Measurements from ENCODE around the gene TMEM250.

Gene TMEM250

DNA sequence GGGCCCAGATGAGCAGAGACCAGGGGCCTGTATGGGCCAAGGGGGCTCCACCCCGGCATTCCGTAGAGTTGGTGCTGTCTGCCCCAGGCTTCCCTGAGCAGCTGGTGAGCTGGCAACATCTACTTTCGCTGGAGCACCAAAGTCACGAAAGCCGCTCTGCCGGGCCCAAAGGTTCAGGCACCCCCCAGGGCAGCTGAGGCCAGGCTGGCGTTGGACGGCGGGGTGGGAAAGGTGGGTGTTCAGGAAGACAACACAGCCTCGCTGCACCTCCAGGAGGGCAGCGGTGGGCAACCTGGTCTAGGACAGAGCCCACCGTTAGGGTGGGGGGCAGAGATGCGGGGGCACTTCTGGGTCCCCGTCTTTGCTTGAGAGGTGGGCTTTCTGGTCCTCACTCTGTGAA is 30.1 kb upstream of the TMEM250 start:
- no peak for FAIRE-seq

DNA sequence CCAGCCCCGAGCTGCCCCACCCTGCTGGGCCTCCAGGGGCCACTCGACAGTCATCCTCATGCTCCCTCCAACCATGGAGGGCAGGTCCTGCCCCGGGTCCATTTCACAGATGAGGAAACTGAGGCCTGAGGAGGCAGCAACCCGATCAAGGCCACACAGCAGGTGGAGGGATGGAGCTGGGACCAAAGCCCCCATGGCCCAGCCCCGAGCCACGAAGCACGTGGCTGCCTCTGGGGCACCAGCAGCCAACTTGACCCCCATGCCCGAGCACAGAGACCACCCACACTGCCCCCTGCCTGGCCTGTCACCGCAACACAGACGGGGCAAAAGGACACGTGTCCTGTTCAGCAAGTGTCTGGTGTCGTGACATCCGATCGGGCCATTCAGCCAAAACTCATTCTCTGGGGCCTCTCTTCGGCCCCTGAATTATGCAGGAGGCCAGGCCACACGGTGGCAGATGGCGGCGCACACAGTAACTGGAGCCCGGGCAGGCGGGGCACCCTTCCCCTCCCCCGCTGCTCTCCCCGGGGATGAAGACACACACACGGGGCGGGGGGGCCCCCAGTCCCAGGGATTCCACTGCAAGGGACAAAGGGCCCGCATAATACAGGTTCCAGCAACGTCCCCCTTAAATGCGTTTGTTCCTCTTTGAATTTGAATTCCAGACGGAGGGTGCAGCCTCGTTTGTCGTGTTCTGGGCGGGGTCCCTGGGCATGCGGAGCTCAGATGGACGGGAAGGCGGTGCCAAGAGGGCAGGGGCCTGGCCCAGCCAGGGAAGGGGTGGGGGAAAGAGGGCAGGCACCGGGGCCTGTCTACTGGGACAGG is 29.4 kb upstream of the TMEM250 start:
- FAIRE-seq, result no peak
- no peak for DNase-seq (ENCODE audit: extremely low spot score, insufficient read length, low read depth)

More for the DNA sequence above, 30.1 kb upstream of the TMEM250 start:
- no peak for DNase-seq (ENCODE audit: extremely low spot score, insufficient read length, low read depth)

DNA sequence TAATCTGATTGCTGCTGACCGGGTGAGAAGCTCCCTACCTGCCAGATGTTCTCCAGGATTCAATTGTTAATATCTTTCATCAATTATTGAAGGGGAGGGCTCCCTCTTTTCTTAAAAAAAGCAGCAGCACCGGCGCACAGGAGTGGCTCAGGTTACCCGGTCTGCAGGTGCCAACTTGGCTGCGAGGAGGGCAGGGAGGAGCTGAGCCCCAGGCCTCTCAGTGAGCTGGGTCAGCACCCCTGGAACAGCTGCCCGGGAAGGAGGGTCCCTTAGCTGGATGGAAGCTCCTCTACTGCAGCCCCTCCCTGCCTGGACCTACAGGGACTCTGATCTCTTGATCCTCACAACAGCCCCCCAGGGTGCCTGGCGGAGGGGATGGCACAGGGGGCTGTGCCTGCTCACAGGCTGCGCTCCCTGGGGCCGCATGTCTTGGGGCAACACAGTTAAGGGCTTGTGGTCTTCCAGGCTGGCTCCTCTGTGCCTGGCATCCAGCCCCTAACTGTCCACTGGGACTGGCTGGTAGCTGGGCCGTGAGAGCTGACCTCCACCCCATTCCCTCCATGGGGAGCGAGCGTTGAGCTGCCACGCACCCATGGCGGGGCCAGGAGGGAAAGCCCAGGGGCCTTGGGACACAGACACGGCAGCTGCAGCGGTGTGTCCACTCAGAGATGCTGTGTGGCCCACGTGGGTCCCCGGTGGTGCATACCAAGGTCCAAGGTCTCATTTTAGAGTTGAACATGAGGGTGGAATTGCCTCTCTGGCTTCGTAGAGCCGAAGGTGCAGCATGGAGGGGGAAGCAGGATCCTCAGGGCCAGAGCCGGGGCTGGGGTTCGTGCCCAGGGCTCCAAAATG is 28.6 kb upstream of the TMEM250 start:
- DNase-seq (ENCODE audit: extremely low spot score, insufficient read length, low read depth) (no peak), FAIRE-seq (no peak)

DNA sequence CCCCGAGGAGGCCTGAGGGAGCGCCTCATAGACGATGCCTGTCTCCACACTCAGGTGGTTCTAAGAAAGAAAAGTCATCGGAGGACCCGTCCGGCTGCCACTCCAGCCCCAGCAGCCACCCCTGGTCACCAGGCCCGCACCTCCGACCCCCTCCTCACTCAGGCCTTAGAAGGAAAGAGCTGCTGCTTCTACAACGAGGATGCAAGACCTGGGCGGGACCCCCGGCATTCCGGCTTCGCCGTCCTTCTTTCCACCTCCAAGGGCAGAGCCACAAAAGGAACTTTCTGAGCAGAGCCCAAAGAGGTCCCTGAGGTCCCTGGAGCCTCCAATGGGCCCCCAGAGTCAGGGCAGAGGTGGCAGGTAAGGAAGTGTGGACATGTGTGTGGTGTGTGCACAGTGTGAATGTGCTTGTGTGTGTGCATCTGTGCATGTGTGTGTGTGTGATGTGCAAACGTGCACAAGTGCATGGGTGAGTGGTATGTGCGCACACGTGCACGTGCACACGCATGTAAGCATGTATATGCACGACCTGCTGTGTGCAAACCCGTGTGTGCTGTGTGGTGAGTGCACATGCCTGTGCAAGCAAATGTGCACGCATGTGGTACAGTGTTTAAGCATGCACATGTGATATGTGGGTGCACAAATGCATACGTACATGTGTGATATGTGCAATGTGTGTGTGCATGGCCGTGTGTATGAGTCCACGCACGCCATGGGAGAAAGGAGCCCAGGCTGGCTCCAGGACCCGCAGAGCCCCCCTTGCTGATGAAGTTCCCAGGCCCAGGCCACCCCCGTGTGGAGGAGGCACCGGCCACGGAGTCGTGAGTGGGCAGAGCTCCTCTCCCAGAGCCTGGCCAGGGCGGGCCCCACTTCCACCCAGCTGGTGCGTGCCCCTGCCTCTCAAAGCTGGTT is 27.7 kb upstream of the TMEM250 start:
- DNase-seq (ENCODE audit: extremely low spot score, insufficient read length, low read depth) (no peak), FAIRE-seq (no peak)

DNA sequence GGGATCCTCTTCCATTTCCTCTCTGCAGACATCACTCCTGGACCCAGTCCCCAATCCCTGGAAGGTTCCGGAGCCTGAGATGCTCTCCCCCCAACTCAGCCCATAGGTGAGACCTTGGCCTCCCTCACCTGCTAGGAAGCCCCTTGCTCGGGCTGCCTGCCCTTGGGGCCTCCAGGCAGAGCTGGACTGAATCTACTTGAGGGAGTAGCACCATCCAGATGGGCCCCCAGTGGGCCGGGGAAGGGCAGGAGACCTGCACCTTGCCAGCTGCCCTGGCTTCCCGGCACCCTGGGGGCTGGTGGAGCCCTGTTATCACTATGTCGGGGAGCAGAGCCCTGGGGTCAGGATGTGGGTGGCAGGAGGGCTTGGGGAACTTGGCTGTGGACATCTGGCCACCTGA is 26.9 kb upstream of the TMEM250 start:
- FAIRE-seq (no peak), DNase-seq (ENCODE audit: extremely low spot score, insufficient read length, low read depth) (no peak)

DNA sequence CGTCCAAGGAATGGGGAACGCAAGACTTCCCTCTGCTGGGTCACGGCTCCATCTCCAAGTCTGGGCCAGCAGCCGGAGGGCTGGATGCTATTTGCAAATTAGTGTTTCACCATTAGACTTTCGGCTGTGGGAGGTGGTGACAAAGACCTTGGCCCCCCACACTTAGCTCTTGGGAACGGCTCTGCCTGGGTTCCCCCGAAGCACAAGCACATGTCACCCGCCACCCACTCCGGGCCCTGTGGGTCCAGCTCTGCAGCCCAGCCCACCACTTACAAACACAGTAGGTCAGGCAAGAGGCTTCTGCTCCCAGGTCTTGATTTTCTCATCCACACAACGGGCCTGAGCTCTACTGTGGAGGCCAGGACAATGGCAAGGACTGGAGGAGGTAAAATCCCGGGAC is 25.8 kb upstream of the TMEM250 start:
- no peak for DNase-seq (ENCODE audit: extremely low spot score, insufficient read length, low read depth)
- no peak for FAIRE-seq

DNA sequence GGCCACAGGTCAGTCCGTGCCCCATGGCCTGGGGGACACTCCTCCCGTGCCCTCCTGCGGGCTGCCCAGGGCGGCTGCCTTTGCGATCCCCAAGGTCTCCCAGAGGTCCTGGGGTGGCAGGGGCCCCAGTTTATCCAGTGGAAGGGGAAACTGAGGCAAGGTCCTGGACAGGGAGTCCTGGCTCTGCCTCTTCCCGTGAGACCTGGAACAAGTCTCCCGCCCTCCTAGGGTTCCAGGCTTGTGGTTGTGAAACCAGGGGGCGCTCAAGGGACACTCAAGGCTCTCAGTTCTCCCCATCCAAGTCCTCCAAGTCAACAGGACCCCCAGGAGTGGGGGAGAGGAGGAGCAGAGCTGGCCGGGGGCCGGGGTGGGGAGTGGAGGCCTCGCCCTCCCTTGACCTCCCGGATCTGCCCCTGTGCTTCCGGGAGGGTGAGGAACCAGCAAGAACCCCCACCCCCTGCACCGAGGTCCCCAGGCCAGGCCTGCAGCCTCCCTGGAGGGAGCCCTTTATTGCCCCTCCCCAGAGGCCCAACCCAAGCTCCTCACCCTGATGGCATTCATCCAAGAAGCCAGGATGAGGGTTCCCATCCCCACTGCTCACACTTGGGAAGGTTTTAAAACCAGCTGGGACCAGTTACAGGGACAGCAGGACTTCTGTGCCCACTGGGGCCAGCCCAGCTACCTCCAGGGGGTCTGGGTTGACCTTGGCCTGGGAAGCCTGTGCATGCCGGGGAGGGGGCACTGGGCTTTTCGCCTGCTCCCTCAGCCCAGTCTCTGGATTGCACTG is 24.7 kb upstream of the TMEM250 start:
- DNase-seq (ENCODE audit: extremely low spot score, insufficient read length, low read depth) (no peak), FAIRE-seq (no peak)

DNA sequence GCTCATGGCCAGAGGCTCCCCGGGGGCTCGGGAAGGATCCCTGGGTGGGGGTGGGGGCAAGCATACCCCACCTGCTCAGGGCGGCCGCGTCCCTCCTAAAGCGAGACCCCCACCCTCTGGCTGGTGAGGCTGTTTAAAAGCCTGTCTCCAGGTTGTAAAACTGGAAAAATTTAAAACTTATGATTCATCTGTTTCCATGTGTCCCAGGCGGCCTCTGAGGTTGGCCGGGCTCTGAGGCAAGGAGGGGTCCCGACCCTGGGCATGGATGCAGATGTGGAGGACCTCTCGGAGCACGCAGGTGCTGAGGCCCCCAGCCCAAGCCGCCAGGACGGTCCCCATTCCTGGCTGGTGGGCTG is 24.2 kb upstream of the TMEM250 start:
- no peak for FAIRE-seq
- DNase-seq (ENCODE audit: extremely low spot score, insufficient read length, low read depth), result no peak

DNA sequence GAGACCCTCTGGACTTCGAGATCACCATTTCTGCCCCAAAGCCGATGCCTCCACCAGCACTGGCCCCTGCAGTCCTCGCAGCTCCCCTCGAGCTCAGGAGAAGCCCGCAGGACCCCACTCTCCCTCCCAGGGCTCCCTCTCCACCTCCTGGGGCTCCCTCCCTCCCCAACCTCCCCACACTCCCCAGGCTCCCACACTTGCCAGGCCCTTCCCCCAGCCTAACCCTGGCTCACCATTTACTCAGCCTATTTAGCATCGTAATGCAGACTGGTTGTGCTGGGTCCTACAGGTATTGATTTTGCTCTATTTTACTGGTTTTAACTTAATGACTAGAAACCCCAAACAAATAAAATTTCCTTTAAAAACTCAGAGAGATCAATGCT is 23.7 kb upstream of the TMEM250 start:
- no peak for FAIRE-seq
- no peak for DNase-seq (ENCODE audit: extremely low spot score, insufficient read length, low read depth)

DNA sequence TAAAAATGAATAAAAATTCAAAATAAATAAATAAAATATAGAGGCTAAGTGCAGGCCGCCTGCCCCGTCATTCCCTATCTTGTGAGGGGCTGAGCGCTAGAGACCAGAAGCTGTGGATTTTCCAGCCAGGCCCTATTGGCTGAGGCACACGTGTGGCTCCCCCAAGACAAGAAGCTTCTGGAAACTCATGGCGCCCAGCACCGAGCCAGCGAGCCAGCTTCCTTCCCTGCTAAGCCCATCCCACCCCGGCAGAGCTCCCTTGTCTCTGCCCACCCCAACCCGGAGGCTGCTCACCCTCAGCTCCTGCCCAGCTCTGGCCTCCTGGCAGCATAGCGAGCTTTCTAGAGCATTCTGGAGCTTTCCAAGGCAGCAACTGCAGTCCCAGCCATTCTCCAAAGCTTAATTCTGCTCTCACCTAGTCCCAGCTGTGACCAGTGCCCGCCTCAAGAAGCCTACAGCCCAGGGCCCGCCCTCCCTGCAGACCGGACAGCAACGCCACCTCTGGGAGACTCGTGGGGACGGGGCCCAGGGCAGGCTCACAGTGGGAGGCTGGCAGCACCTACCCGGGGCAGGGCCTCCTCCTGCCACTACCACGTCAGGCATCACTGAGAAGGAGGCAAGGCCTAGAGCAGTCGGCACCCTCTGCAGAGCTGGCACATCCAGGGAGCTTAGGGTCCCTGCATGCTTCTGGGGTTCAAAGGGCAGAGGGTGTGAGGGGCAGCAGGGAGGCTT is 23.2 kb upstream of the TMEM250 start:
- no peak for DNase-seq (ENCODE audit: extremely low spot score, insufficient read length, low read depth)
- no peak for FAIRE-seq

DNA sequence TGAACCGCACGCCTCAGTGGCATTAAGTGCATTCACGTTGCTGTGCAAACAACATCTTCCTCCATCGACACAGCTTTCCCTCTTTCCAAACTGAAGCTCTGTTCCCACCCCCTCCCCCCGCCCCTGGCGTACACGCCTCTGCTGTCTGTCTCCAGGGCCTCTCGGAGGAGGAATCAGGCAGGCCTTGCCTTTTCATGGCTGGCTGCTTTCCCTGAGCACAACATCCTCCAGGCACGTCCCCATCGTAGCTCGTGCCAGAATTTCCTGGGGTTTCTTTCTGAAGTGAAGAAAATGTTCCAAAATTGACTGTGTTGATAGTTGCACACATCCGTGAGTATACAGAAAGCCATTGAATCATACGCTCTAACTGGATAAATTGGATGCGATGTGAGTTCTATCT is 22.3 kb upstream of the TMEM250 start:
- FAIRE-seq (no peak), DNase-seq (ENCODE audit: extremely low spot score, insufficient read length, low read depth) (no peak)

DNA sequence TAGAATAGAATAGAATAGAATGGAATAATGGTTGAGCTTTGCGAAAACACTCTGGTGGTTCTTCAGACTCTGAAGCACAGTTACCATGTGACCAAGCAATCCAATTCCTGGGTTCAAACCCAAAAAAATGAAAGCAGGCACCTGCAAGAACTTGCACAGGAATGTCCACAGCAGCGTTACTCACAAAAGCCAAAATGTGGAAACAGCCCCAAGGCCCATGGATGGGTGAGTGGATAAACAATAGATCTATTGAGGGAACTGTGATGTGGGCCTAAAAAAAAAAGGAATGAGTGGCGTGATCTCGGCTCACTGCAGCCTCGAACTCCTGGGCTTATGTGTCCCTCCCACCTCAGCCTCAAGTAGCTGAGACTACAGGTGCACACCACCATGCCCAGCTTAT is 21.4 kb upstream of the TMEM250 start:
- no peak for DNase-seq (ENCODE audit: extremely low spot score, insufficient read length, low read depth)
- no peak for FAIRE-seq

DNA sequence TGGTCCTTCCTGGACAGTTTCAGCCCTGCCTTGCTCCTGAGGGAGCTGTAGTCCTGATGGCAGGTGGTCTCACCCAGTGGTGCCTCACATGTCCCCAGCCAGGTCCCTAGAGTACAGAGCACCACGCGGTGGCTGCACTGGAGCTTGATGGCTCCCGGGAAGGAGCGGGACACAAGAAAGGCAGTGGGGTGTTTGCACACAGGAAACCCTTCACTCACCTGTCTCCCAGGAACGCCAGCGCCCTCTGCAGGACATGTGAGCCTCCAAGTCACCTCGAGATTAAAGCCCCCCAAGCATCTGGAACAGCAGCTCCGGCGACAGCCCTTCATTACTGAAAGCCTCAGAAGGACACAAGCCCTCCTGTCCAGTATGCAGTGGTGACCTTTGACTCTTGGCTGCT is 19.9 kb upstream of the TMEM250 start:
- FAIRE-seq, result no peak
- no peak for DNase-seq (ENCODE audit: extremely low spot score, insufficient read length, low read depth)

DNA sequence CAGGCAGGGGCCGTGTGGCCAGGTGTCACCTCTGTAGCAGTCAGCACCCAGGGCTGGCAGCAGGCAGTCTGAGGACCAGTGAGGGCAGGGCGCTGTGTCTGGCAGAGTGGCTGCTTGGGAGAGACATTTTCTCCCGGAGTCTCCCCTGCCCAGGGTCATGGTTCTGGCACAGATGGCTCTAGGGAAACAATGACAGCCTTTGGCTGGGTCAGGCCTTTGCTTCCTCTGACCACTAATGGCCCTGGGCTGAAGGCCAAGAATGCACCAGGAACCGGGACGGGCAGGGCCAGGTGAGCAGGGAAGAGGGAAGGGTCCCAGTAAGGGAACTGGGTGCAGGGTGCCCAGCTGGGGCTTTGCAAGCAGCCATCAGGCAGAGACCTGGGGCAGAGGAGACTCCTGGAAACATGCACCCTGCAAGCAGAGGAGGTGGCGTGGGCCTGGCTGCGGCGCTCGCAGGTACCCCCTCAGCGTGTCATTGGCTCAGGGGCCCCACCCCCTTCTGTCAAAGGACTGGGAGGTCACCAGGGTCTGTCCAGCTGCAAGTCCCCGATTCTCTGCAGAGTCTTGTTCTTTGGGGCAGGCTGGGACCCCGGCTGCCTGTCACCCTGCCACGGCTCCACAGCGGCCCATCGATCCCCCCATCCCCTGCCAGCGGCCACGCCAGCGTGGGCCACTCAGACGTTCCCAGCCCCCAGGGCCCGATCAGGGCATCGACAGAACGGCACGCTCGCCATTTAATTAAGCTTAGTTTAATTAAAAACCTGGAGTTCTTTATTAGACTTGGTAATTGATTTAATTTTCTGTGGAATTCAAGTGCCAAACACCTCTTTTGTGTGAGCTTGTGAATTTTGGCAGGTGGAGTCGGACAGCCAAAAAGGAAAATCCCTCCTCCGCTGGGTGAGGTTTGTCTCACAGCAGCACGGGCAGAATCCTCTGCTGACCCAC is 18.9 kb upstream of the TMEM250 start:
- no peak for DNase-seq (ENCODE audit: extremely low spot score, insufficient read length, low read depth)
- no peak for FAIRE-seq

DNA sequence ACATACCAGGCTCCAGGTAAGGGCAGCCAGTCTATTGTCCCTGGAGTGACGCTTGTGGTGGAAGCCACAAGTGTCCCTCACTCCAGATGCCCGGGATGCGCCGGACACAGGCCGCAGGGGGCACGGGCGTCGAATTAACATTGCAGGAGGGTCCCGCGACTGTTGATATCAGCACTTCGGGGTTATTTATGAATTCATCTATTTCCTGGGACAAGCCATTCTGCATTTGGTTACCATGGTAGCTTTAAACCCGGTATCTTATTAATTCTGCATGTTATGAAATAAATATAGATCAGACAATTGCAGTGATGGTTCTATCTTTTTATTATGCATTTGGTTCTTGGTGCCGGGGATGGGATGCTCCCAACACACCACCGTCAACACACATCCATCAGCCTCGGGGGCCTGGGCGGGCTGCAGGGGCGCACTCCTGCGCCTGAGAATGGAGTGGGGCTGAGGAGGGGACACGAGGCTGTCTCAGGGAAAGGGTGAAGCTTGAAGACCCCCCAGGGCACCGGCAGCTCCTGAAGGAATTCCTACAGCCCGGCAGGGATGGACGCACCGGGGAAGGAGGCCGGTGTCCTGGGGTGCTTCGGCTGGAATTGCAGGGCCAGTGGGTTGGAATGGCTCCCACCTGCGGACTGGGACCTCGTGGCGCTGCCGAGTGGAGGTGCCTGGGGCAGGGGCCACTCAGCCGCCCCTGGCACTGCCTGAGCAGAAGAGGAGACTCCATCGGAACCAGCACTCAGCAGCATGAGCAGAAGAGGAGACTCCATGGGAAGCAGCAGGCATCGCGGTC is 17.7 kb upstream of the TMEM250 start:
- no peak for FAIRE-seq
- no peak for DNase-seq (ENCODE audit: extremely low spot score, insufficient read length, low read depth)

DNA sequence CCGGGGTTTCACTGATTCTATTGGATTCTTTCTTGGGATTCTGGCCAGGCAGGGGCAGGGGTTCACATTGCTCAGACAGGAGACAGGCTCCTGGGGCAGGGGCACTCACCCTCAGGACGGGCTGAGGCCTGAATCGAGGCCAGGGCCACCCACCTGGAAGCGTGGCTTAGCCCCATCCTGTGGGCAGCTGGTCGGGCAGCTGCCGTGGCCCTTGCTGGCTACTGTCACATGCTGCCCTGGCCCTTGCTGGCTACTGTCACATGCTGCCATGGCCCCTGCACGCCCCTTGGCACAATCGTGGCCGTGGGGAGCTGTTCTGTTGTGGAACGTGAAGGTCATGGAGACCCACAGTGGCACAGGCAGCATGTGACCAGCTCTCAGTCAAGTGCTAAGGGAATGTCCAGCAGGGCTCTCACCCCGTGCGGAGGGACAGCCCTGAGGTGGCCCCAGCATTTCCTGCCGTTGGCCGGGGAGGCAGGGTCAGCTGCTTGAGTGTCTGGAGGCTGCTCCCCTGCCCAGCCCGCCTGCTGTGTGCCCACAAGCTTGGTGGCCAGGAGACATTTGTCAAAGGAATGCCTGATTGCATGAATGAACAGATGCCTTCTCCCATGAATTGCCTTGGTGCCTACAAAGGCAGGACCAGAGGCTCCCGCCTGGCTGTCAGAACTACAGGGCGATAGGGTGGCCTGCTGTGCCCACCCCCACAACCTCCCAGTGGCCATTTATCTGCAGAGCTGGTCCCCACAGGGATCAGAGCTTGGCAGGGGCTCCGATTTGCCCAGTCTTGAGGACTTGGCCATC is 16.9 kb upstream of the TMEM250 start:
- DNase-seq (ENCODE audit: extremely low spot score, insufficient read length, low read depth) (no peak), FAIRE-seq (no peak)
